ENCODE measurements around the gene SMOC1. TPM values are rescaled to one million over a fixed set of nuclear protein-coding genes. Genes with fewer than 3 reads are reported as not detected.

SMOC1 gene
- total and polyA plus RNA-seq, 2 of the 8 experiments (the other 6 are each of a cell fraction or from before 2014, with no cell fraction given): 1.6 to 2.4 TPM

- no peak overlapping the region for H4K8ac ChIP-seq (ENCODE audit: extremely low read depth, insufficient read depth, low read length)
- no peak overlapping the region for H4K91ac ChIP-seq (replicated peaks; ENCODE audit: insufficient read length, low read length)
- ChIA-PET POLR2A (ENCODE audit: partially characterized antibody) (interaction anchor here (1.8 kb wide), 1 partner anchor 78 kb away, joined by 3 read pairs; no protein-coding TSS in a partner anchor), CTCF (ENCODE audit: partially characterized antibody) (interaction anchor here (0.5 to 1.0 kb wide), 3 partner anchors 24 to 174 kb away, joined by 3 to 5 read pairs (median 5); no protein-coding TSS in a partner anchor)
- no peak for TF ChIP-seq SIX5 (IDR thresholded peaks at IDR 0.05; ENCODE audit: low read depth, low read length)
- TF ChIP-seq MAFK (IDR thresholded peaks at IDR 0.05; ENCODE audit: low read depth, low read length): no peak
- TF ChIP-seq POLR2AphosphoS5 (IDR thresholded peaks at IDR 0.05; ENCODE audit: low read depth, low read length): no peak
- no peak for TF ChIP-seq SAP30 (IDR thresholded peaks at IDR 0.05; ENCODE audit: insufficient read depth, insufficient replicate concordance, low read length)
- TF ChIP-seq CBX8 (IDR thresholded peaks at IDR 0.05; ENCODE audit: borderline replicate concordance, low read depth, low read length): no peak
- TF ChIP-seq SP1 (IDR thresholded peaks at IDR 0.05; ENCODE audit: low read depth, low read length): no peak
- no peak overlapping the region for H3K4ac ChIP-seq (replicated peaks; ENCODE audit: insufficient read length, low read depth, low read length)
- H2BK20ac ChIP-seq (ENCODE audit: low read length): no peak overlapping the region
- FAIRE-seq (no peak), DNase-seq (ENCODE audit: low read depth in 1 of 2, low spot score in 2 of 2) (no peak)
- no peak overlapping the region for H3K9ac ChIP-seq (replicated peaks in 1 of 4; ENCODE audit: extremely low read depth in 1 of 4, low read depth in 3 of 4, low read length in 3 of 4)
- H3K27ac ChIP-seq (ENCODE audit: low read depth, low read length): no peak overlapping the region
- no peaks in the 10 kb centered on the region for H3K9me3 ChIP-seq (ENCODE audit: insufficient read depth in 2 of 2, low read depth in 1 of 2, low read length in 1 of 2)
- H3K4me2 ChIP-seq (ENCODE audit: insufficient read depth in 1 of 2, low read depth in 2 of 2, low read length in 2 of 2): no peak overlapping the region
- no peaks in the 10 kb centered on the region for H3K23me2 ChIP-seq (ENCODE audit: low read depth, low read length)
- H3K4me1 ChIP-seq (replicated peaks in 1 of 4; ENCODE audit: control insufficient read depth in 3 of 4, insufficient read depth in 4 of 4, low read length in 3 of 4): peaks cover 0 to 3% (median under 1%) of the 10 kb centered on the region in 4 experiments; a peak in 2 of 7 replicates
- H4K5ac ChIP-seq (ENCODE audit: insufficient read length, low read depth, low read length): no peak overlapping the region
- no peaks in the 10 kb centered on the region for H3K79me1 ChIP-seq (ENCODE audit: low read depth, low read length)
- no peak overlapping the region for H3K23ac ChIP-seq (ENCODE audit: insufficient read length)
- H3K18ac ChIP-seq (ENCODE audit: extremely low read depth, low read length): no peak overlapping the region
- no peak overlapping the region for H2BK12ac ChIP-seq (ENCODE audit: low read depth, low read length)
- H2AK5ac ChIP-seq (ENCODE audit: low read depth, low read length): no peak overlapping the region
- H2BK120ac ChIP-seq (replicated peaks; ENCODE audit: low read depth, low read length): no peak overlapping the region
- H3K56ac ChIP-seq (replicated peaks; ENCODE audit: insufficient read length, low read depth, low read length): no peak overlapping the region
- no peak overlapping the region for H2AFZ ChIP-seq (ENCODE audit: low read length)
- no peak overlapping the region for H2BK5ac ChIP-seq (ENCODE audit: low read depth, low read length)
- 73% methylated on average over 2 of the region's 2 CpGs; no CpG with 5 or more reads in 1 of the 2 experiments for WGBS, 2 experiments (ENCODE audit: extremely low coverage in 1 of 2, insufficient coverage in 1 of 2, insufficient read length in 1 of 2, insufficient replicate concordance in 2 of 2, low coverage in 1 of 2, low lambda C conversion rate in 2 of 2, missing lambda C conversion rate in 1 of 2)
- H2BK15ac ChIP-seq (ENCODE audit: low read length): no peak overlapping the region
- no peak overlapping the region for H3K4me3 ChIP-seq (ENCODE audit: extremely low read depth in 1 of 4, insufficient read depth in 2 of 4, low read depth in 3 of 4, low read length in 4 of 4)
- H4K20me1 ChIP-seq (replicated peaks in 1 of 2; ENCODE audit: control insufficient read depth in 1 of 2, insufficient read depth in 2 of 2, low read length in 2 of 2): no peaks in the 10 kb centered on the region
- H3K27me3 ChIP-seq (replicated peaks in 1 of 4; ENCODE audit: control insufficient read depth in 3 of 4, extremely low read depth in 1 of 4, insufficient read depth in 3 of 4, low read length in 3 of 4): peaks cover 0 to 3% (median 0%) of the 10 kb centered on the region in 4 experiments; a peak in 3 of 7 replicates
- H3K36me3 ChIP-seq (ENCODE audit: control insufficient read depth in 2 of 4, insufficient read depth in 4 of 4, low read length in 3 of 4): no peaks in the 10 kb centered on the region
- H3K79me2 ChIP-seq (ENCODE audit: control insufficient read depth in 1 of 2, insufficient read depth in 2 of 2, low read length in 2 of 2): no peaks in the 10 kb centered on the region
- H3K14ac ChIP-seq (ENCODE audit: insufficient read length): no peak overlapping the region
Observed at GRCh38 chr14:69854598-69854997, 24.6 kb upstream of the SMOC1 start.

Data from H1 (cell line).